T-helper 2 cell treated with Interferon-gamma antibody and Interleukin-4, amounts not matched to agents 5 μg/mL and 100 μg/mL, for 36 hours (primary cell): Measurements from ENCODE around the gene MAFB.

ENCODE experiments used
- DNase-seq: peaks from one replicate; pipeline ENCODE4 v3.0.0; 2021; ENCODE audit warnings: low spot score
- H3K27ac Mint-ChIP-seq: one replicate; pipeline ENCODE4 v1.8.0; 2021; ENCODE audit warnings: mild to moderate bottlenecking, mixed read lengths
- H3K27me3 Mint-ChIP-seq: one replicate; pipeline ENCODE4 v1.8.0; 2021; ENCODE audit warnings: low read depth, mixed read lengths
- H3K36me3 Mint-ChIP-seq: one replicate; pipeline ENCODE4 v1.8.0; 2021; ENCODE audit warnings: low read depth, mixed read lengths
- H3K4me1 Mint-ChIP-seq: one replicate; pipeline ENCODE4 v1.8.0; 2021; ENCODE audit warnings: low read depth, mixed read lengths
- H3K4me3 Mint-ChIP-seq: one replicate; pipeline ENCODE4 v1.8.0; 2022; ENCODE audit warnings: mild to moderate bottlenecking, moderate library complexity, mixed read lengths
- H3K9me3 Mint-ChIP-seq: one replicate; pipeline ENCODE4 v1.8.0; 2021; ENCODE audit warnings: mixed read lengths

The MAFB gene

DNA sequence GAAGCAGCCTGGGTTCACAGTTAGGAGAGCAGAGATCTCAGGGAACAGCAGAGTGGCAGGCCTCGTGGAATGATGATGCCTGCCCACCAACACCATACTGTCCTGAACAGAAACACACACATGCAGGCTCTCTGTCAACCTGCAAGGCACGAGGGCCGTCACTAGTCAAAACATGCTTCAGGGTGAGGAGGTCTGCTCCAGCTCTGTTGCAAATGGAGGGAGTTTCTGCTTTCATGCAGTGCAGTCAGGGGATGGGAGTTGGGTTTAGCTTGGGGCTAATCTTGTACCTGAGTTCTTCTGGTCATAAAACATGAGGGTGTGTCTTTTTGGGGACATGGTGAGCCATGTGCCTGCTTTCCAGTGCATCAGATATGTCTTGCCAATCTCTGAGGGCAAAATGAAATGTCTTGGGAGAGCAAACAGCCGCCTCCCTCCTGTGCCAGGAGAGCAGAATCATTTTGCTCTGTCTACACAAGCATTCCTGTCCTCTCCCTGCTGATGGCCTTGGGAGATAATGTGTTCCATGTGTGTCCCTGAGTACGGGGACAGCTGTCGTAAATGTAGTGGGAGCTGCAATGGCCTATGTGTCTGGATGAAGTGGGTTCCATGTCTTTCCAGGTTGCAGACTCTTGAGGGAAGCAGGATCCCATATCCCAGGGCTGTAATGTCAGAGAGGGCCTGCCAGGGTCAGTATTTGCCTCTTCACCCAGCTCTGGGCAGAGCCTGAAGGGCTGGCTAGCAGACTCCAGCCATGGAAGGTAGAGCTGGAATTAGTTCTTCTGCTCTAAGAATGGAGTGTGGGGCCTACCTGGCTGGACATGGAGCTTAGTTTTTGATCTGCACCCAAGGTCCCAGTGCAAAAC lies 40.6 kb downstream of the MAFB start:
- Mint-ChIP-seq H3K27ac (no peak overlapping the region), H3K4me3 (no peak overlapping the region), H3K4me1 (no peaks in the 10 kb centered on the region), H3K36me3 (no peaks in the 10 kb centered on the region), H3K27me3 (no peaks in the 10 kb centered on the region), H3K9me3 (no peaks in the 10 kb centered on the region)
- no peak for DNase-seq

DNA sequence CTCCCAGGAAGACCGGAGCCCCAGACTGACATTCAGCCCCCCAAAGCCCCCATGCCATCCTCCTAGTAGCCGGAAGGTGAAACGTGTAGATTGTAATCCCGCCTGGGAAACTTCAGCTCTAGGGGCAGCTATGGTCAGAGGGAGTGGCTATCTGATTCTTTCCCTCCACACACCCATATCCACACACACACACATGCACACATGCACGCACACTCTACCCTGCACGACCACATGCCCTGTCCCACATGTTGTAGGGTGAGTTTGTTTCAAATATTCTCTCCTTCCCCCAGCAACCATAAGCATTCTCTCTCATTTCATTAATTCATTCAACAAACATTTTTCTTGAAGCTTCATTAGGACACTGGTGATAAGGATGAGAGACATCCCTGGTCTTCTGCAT lies 42.2 kb downstream of the MAFB start:
- no peaks in the 10 kb centered on the region for H3K9me3 Mint-ChIP-seq
- no peak for DNase-seq
- H3K36me3 Mint-ChIP-seq: no peaks in the 10 kb centered on the region
- H3K4me3 Mint-ChIP-seq: no peak overlapping the region
- H3K27ac Mint-ChIP-seq: no peak overlapping the region
- H3K4me1 Mint-ChIP-seq: no peaks in the 10 kb centered on the region
- H3K27me3 Mint-ChIP-seq: no peaks in the 10 kb centered on the region

DNA sequence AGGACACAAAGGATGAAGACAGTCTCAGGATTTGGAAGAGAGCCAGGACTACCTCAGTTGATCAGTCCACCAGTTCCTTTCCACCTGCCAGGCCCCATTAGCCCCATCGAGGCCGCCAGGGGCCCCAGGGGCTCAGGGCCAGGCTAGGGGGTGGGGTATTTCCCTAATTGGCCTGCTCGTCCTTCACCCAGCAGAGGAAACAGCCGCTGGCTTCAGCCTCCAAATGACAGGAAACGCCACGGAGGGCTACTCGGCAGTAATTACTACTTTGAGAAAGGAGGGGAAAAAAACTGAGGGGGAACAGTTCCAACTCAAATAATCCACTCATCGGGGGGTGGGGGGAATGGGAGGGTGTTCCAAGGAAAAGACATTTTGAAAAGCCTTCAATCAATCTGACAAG lies 42.7 kb downstream of the MAFB start:
- H3K27me3 Mint-ChIP-seq: no peaks in the 10 kb centered on the region
- H3K4me1 Mint-ChIP-seq: no peaks in the 10 kb centered on the region
- no peaks in the 10 kb centered on the region for H3K9me3 Mint-ChIP-seq
- no peak overlapping the region for H3K27ac Mint-ChIP-seq
- H3K36me3 Mint-ChIP-seq: no peaks in the 10 kb centered on the region
- DNase-seq: no peak
- H3K4me3 Mint-ChIP-seq: no peak overlapping the region

DNA sequence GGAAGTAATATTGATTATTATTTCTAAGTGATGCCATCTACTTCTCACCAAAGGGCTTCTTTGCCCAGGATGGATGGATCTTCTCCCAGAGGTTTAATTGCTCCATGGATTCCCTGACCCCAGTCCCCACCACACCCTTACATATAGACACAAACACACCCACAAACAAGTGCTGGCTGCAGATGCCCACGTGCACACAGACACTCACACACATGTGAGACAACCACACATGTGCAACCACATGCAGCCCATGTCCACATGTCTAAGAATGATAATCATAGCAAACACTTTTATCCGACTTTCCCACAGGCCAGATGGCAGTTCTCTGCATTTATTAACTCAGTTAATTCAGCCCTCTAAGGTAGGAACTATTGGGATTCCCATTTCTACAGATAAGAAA lies 44.2 kb downstream of the MAFB start:
- DNase-seq: no peak
- Mint-ChIP-seq H3K36me3 (no peaks in the 10 kb centered on the region), H3K4me3 (no peak overlapping the region), H3K9me3 (no peaks in the 10 kb centered on the region), H3K27me3 (no peaks in the 10 kb centered on the region), H3K27ac (no peak overlapping the region), H3K4me1 (no peaks in the 10 kb centered on the region)

DNA sequence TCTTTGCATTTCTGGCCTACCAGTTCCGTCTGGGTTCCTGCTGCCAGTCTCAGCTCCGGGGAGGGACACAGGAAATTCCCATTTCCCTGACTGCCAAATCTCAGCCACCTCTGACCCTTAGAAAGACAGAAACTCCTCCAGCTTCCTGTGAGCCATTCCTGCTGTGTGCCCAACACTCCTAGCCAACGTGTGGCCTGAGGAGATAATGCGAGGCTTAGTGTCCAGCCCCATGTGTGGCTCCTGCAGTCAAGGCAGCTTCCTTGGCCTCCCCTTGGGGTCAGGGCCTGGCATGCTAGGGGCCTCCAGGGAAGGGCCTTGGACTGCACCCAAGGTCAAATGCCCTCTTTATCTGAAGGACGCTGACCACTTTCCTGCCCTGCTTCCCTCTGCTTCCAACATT lies 45.1 kb downstream of the MAFB start:
- no peaks in the 10 kb centered on the region for H3K36me3 Mint-ChIP-seq
- no peak for DNase-seq
- no peaks in the 10 kb centered on the region for H3K27me3 Mint-ChIP-seq
- H3K27ac Mint-ChIP-seq: no peak overlapping the region
- no peak overlapping the region for H3K4me3 Mint-ChIP-seq
- H3K4me1 Mint-ChIP-seq: no peaks in the 10 kb centered on the region
- H3K9me3 Mint-ChIP-seq: no peaks in the 10 kb centered on the region

DNA sequence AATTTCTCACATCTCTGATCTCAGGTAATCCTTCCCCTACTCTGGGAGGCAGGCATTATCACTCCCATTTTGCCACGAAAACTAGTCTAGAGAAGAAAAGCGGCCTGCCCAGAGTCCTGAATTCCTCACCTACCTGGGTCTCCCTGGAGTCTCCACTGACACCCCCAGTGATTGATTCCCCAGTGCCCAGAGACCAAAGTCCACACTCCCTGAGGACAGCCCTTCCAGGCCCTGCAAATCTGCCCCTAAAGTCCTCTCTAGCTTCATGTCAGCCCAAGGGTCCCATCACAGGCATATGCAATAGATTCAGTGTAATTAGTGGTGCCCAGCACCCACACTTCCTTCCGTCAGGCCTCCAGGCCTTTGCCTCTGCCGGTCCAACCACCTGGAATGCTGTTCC lies 47.2 kb downstream of the MAFB start:
- Mint-ChIP-seq H3K27ac (no peak overlapping the region), H3K9me3 (no peaks in the 10 kb centered on the region), H3K36me3 (no peaks in the 10 kb centered on the region), H3K4me1 (no peaks in the 10 kb centered on the region), H3K27me3 (no peaks in the 10 kb centered on the region), H3K4me3 (no peak overlapping the region)
- DNase-seq: no peak

DNA sequence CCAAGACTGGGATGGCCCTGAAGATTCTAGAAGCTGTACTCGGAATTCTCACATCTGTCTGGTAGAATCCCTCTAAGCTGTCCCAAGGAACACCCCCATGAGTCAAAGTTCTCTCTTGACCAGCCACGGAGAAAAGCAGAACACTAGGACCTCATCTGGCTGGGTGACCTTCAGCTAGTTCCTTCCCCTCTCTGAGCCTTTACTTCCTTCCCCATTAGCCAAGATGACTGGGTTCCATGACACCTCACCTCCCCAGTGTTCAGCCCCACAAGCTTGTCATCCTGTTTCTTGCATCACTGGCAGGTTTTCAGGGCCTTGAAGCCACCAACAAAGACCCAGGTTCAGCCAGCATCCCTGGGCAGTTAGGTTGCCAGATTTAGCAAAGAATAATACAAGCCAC lies 47.8 kb downstream of the MAFB start:
- H3K4me1 Mint-ChIP-seq: no peaks in the 10 kb centered on the region
- H3K4me3 Mint-ChIP-seq: no peak overlapping the region
- no peak overlapping the region for H3K27ac Mint-ChIP-seq
- H3K9me3 Mint-ChIP-seq: no peaks in the 10 kb centered on the region
- no peak for DNase-seq
- no peaks in the 10 kb centered on the region for H3K27me3 Mint-ChIP-seq
- no peaks in the 10 kb centered on the region for H3K36me3 Mint-ChIP-seq

DNA sequence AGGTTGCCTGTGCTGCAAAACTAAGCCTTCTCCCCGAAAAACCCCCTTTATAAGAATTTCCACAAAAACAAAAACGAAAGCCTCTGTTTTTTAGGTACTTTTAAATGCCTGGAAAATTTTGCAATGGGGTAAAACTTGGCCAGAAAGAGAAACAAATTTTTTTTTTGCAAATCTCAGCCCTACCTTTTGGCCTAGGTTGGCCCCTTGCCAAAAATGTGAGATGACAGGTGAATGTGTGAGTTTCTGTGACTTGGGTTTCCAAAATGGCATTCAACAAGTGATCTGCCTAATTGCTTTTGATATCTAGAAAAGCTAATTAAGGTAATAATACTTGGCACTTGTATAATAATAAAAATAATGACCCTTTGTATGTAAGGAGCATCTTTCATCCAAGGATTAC lies 48.4 kb downstream of the MAFB start:
- no peaks in the 10 kb centered on the region for H3K4me1 Mint-ChIP-seq
- H3K9me3 Mint-ChIP-seq: no peaks in the 10 kb centered on the region
- no peaks in the 10 kb centered on the region for H3K27me3 Mint-ChIP-seq
- no peaks in the 10 kb centered on the region for H3K36me3 Mint-ChIP-seq
- no peak overlapping the region for H3K4me3 Mint-ChIP-seq
- H3K27ac Mint-ChIP-seq: no peak overlapping the region
- DNase-seq: no peak

DNA sequence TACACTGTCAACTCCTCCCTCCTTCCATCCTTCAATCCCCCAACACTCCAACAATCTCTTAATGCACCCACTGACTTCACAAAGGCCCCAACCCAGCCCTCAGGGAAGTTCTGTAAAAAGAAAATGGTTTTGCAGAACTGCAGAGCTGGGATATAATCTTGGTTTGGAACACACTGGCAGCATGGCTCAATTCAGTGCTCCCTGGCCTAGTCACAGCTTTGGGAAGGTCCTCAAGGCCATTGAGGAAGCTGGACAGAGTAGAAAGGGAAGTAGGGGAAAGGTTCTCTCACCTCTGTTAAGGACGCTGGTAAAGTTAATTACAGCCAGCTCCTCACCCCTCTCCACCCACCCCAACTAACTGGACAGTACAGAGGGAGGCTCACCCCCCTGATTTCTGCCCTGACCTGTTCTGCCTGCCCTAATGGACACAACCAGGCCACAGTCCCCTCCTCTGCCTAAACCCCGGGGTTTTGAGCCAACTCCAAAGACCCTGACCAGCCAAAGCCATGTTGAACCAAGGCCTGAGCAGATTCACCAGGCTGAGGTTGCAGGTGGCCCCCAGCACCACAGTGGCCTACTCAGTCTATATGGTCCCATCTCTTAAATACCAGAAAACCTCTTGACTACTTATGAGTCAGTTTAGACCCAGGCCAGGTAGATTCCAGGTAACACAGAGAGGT lies 49.2 kb downstream of the MAFB start:
- no peaks in the 10 kb centered on the region for H3K9me3 Mint-ChIP-seq
- no peak overlapping the region for H3K4me3 Mint-ChIP-seq
- no peak for DNase-seq
- H3K36me3 Mint-ChIP-seq: no peaks in the 10 kb centered on the region
- no peaks in the 10 kb centered on the region for H3K4me1 Mint-ChIP-seq
- no peaks in the 10 kb centered on the region for H3K27me3 Mint-ChIP-seq
- H3K27ac Mint-ChIP-seq: no peak overlapping the region

DNA sequence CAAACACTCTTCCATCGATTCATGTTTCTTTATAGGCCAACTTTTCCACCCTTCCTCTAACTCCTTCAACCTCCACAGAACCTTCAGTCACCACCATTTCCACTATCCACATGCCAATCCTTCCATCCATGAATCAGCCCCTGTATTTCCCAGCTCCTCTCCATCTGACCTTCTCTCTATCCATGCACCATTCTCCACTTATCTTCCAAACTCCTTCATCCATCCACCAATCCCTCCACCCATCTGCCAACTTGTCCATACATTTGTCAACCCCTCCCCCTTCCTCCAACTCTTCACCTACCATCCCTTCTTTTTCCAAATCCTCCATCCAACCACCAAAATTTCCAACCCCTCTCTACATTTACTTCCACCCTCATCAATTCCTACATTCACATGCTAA lies 49.9 kb downstream of the MAFB start:
- Mint-ChIP-seq H3K36me3 (no peaks in the 10 kb centered on the region), H3K27ac (no peak overlapping the region), H3K4me1 (no peaks in the 10 kb centered on the region), H3K4me3 (no peak overlapping the region), H3K9me3 (no peaks in the 10 kb centered on the region), H3K27me3 (no peaks in the 10 kb centered on the region)
- no peak for DNase-seq

DNA sequence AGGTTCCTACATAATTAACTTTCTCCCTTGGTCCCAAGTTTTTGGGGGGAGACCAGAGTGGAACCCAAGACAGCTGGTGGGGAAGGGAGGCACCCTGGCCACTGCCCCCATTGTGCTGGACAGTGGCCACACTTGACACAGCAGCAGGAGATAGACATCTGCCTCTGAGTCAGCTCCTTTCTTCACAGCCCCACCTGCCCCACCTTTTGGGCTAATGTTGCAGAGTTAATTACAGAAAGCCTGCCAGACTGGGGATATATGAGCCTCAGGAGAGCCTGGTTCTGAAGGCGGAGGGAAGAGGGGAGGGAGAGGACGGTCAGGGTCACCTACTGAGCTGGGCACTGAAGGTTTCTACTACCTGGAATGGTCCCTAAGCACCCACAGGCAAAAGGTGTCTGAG lies 50.6 kb downstream of the MAFB start:
- H3K27ac Mint-ChIP-seq: no peak overlapping the region
- H3K4me1 Mint-ChIP-seq: no peaks in the 10 kb centered on the region
- no peaks in the 10 kb centered on the region for H3K9me3 Mint-ChIP-seq
- no peaks in the 10 kb centered on the region for H3K27me3 Mint-ChIP-seq
- no peak overlapping the region for H3K4me3 Mint-ChIP-seq
- DNase-seq: no peak
- no peaks in the 10 kb centered on the region for H3K36me3 Mint-ChIP-seq

DNA sequence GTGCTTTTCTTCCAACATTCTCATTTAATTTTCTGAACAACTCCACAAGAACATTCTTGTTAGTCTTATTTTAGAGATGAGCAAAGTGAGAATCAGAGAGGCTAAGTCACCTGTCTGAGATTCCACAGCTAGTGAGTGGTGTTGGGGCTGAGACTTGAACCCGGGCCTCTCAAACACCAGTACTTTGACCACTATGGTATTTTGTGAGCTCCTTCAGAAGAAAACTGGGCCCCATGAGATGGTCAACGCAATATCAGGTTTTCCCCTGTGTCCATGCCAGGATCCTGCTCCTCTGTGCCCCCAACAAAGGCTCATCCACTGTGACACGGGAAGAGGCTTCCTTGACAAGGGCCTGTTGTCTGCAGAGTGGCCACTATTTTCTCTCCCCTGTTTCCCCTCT lies 51.9 kb downstream of the MAFB start:
- H3K4me3 Mint-ChIP-seq: no peak overlapping the region
- H3K27me3 Mint-ChIP-seq: no peaks in the 10 kb centered on the region
- no peaks in the 10 kb centered on the region for H3K9me3 Mint-ChIP-seq
- DNase-seq: no peak
- no peaks in the 10 kb centered on the region for H3K36me3 Mint-ChIP-seq
- no peaks in the 10 kb centered on the region for H3K4me1 Mint-ChIP-seq
- H3K27ac Mint-ChIP-seq: no peak overlapping the region

DNA sequence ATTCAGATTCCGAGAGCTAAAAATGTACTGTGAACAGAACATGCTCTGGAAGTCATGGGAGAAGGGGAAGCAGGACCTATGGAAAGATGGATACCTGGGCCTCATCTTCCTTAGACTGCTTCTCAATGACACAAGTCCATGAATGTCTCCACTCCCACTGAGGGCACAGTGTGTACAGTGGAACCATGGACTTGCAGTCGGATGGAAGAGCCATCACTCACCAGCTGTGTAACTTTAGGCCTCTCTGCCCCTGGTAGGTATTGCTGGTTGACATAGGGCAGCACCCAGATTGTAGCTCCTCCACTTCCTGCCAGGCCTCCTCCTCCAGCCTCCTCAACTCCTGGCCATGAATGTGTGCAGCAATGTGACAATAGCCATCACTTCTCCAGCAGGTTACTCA lies 52.5 kb downstream of the MAFB start:
- H3K4me3 Mint-ChIP-seq: no peak overlapping the region
- no peaks in the 10 kb centered on the region for H3K27me3 Mint-ChIP-seq
- no peaks in the 10 kb centered on the region for H3K4me1 Mint-ChIP-seq
- DNase-seq: no peak
- H3K36me3 Mint-ChIP-seq: no peaks in the 10 kb centered on the region
- no peak overlapping the region for H3K27ac Mint-ChIP-seq
- no peaks in the 10 kb centered on the region for H3K9me3 Mint-ChIP-seq

DNA sequence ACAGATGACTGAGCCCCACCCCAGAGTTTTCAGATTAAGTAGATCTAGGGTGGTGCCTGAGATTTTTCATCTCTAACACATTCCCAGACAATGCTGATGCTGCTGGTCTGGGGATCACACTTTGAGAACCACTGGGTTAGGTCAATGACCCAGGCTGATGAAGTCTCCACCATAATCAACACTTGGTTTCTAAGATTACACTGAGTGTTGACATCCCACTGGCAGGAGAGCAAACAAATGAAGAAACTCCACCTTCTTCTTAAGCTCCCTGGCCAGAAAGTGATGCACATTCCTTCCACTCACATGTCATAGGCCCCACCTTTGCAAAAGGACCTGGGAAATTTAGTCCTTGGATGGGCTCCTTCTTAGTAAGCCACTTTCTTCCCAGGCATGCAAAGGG lies 53.1 kb downstream of the MAFB start:
- H3K27ac Mint-ChIP-seq: no peak overlapping the region
- H3K4me3 Mint-ChIP-seq: no peak overlapping the region
- no peaks in the 10 kb centered on the region for H3K4me1 Mint-ChIP-seq
- no peak for DNase-seq
- H3K9me3 Mint-ChIP-seq: no peaks in the 10 kb centered on the region
- H3K27me3 Mint-ChIP-seq: no peaks in the 10 kb centered on the region
- no peaks in the 10 kb centered on the region for H3K36me3 Mint-ChIP-seq
